NCI-H128 (cell line): ENCODE results near the gene FZD1.

ENCODE experiments used
- DNase-seq: peaks from one replicate; lab custom pipeline; 2025; ENCODE audit not compliant: unreplicated experiment; lab: John Stamatoyannopoulos, UW

FZD1 gene

GRCh38 chr7:91264046-91264923 lies at the start of gene FZD1:
Gene FZD1 (plus strand): TSS chr7:91264433. CDS start chr7:91264881, 448 bp downstream.
- DNase-seq = peak; percentile 96

GRCh38 chr7:91226411-91226810 lies 37.8 kb upstream of the FZD1 start:
- no peak for DNase-seq

- no peak for DNase-seq
Observed at GRCh38 chr7:91228327-91228726, 35.9 kb upstream of the FZD1 start.

GRCh38 chr7:91228927-91229558 lies 35.2 kb upstream of the FZD1 start:
- DNase-seq = peak; percentile 41

- DNase-seq = no peak
Observed at GRCh38 chr7:91230100-91230499, 34.1 kb upstream of the FZD1 start.

GRCh38 chr7:91230503-91230902 lies 33.7 kb upstream of the FZD1 start:
- DNase-seq = no peak

- DNase-seq = no peak
Observed at GRCh38 chr7:91233212-91233611, 31.0 kb upstream of the FZD1 start.

- no peak for DNase-seq
Observed at GRCh38 chr7:91235211-91235832, 28.9 kb upstream of the FZD1 start.

GRCh38 chr7:91239171-91239604 lies 25.0 kb upstream of the FZD1 start:
- no peak for DNase-seq

- DNase-seq = no peak
Observed at GRCh38 chr7:91239772-91240171, 24.5 kb upstream of the FZD1 start.

- no peak for DNase-seq
Observed at GRCh38 chr7:91240376-91240941, 23.8 kb upstream of the FZD1 start.

GRCh38 chr7:91242097-91242844 lies 22.0 kb upstream of the FZD1 start:
- DNase-seq = no peak

- no peak for DNase-seq
Observed at GRCh38 chr7:91243591-91244301, 20.5 kb upstream of the FZD1 start.

GRCh38 chr7:91247500-91247899 lies 16.7 kb upstream of the FZD1 start:
- DNase-seq = no peak

GRCh38 chr7:91248996-91249395 lies 15.2 kb upstream of the FZD1 start:
- no peak for DNase-seq

GRCh38 chr7:91249506-91250233 lies 14.6 kb upstream of the FZD1 start:
- no peak for DNase-seq

- no peak for DNase-seq
Observed at GRCh38 chr7:91250706-91251105, 13.5 kb upstream of the FZD1 start.

- no peak for DNase-seq
Observed at GRCh38 chr7:91251877-91252276, 12.4 kb upstream of the FZD1 start.

GRCh38 chr7:91263384-91264045 lies 718 bp upstream of the FZD1 start:
- no peak for DNase-seq
